ENCODE results near the gene MGST3.

DNA sequence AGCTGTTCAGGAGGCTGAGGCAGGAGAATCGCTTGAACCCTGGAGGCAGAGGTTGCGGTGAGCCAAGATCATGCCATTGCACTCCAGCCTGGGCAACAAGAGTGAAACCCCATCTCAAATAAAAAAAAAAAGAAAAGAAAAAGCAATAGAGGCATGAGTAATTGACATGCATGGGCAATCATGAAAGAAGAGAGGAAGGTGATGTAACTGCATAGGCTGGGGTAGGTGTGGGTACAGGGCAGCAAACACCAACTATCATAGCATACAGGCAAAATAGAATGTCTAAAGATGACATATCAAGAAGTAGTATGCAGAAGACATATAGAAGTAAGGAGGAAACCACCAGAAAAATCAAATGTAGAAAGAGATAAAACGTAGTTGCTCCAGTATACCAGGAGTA, 19.0 kb upstream of the MGST3 start:
- TF ChIP-seq, protein P1, sequence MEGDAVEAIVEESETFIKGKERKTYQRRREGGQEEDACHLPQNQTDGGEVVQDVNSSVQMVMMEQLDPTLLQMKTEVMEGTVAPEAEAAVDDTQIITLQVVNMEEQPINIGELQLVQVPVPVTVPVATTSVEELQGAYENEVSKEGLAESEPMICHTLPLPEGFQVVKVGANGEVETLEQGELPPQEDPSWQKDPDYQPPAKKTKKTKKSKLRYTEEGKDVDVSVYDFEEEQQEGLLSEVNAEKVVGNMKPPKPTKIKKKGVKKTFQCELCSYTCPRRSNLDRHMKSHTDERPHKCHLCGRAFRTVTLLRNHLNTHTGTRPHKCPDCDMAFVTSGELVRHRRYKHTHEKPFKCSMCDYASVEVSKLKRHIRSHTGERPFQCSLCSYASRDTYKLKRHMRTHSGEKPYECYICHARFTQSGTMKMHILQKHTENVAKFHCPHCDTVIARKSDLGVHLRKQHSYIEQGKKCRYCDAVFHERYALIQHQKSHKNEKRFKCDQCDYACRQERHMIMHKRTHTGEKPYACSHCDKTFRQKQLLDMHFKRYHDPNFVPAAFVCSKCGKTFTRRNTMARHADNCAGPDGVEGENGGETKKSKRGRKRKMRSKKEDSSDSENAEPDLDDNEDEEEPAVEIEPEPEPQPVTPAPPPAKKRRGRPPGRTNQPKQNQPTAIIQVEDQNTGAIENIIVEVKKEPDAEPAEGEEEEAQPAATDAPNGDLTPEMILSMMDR (optimal IDR thresholded peaks at IDR 0.05 in 1 of 3, IDR thresholded peaks at IDR 0.05 in 1 of 3, conservative IDR thresholded peaks at IDR 0.05 in 1 of 3; ENCODE audit: extremely low read depth in 1 of 3, insufficient read depth in 2 of 3, low read length in 3 of 3) = no peak
- TF ChIP-seq EZH2 (IDR thresholded peaks at IDR 0.05; ENCODE audit: low read length) = no peak

Measured in keratinocyte (primary cell).